Loucy (cell line): Measurements from ENCODE around the gene SLC30A7.
"Not testable (repeated sequence)": the region's sequence is repeated elsewhere in the genome, so short reads cannot be mapped to it uniquely, and the experiment has no call there.

Experiments used
- H2AFZ ChIP-seq: fragments of 200-600 bp; sonication (generic); 2 replicates; pipeline ENCODE4 v1.6.0; 2016; ENCODE audit warnings: antibody characterized with exemption, mild to moderate bottlenecking, low read length, moderate library complexity
- H3F3A ChIP-seq: fragments of 200-600 bp; 2 replicates; pipeline ENCODE4 v1.6.0; 2016; ENCODE audit warnings: antibody characterized with exemption, low read depth, mild to moderate bottlenecking
- H3K27me3 ChIP-seq: fragments of 200-600 bp; sonication (generic); 2 replicates; pipeline ENCODE4 v1.6.1; 2014; ENCODE audit warnings: low read length, mild to moderate bottlenecking; ENCODE audit not compliant: insufficient read depth, poor library complexity, severe bottlenecking
- H3K36me3 ChIP-seq: fragments of 200-600 bp; sonication (generic); 2 replicates; pipeline ENCODE4 v1.6.1; 2016; ENCODE audit warnings: low read length; ENCODE audit not compliant: insufficient read depth
- H3K4me1 ChIP-seq: fragments of 200-600 bp; sonication (generic); 2 replicates; pipeline ENCODE4 v1.5.1; 2014; ENCODE audit warnings: low read length, mild to moderate bottlenecking; ENCODE audit not compliant: insufficient read depth, poor library complexity, severe bottlenecking
- H3K4me2 ChIP-seq: fragments of 200-600 bp; sonication (generic); 2 replicates; pipeline ENCODE4 v1.6.0; 2014; ENCODE audit warnings: antibody characterized with exemption, low read length, low read depth, mild to moderate bottlenecking; ENCODE audit not compliant: poor library complexity, severe bottlenecking
- H3K4me3 ChIP-seq: fragments of 200-600 bp; sonication (generic); 2 replicates; pipeline ENCODE4 v1.5.1; 2014; ENCODE audit warnings: low read length, mild to moderate bottlenecking, mixed read lengths; ENCODE audit not compliant: poor library complexity, severe bottlenecking
- H3K79me2 ChIP-seq: fragments of 200-600 bp; sonication (generic); 2 replicates; pipeline ENCODE4 v1.6.1; 2014; ENCODE audit warnings: low read length; ENCODE audit not compliant: insufficient read depth
- H3K9ac ChIP-seq: fragments of 200-600 bp; sonication (generic); 2 replicates; pipeline ENCODE4 v1.6.0; 2014; ENCODE audit warnings: mild to moderate bottlenecking, low read depth, low read length, moderate library complexity; ENCODE audit not compliant: poor library complexity, severe bottlenecking
- H3K9me2 ChIP-seq: fragments of 200-600 bp; sonication (generic); replicated peaks from 2 replicates; pipeline ENCODE4 v1.6.1; 2016; ENCODE audit warnings: low read depth, low read length, mixed read lengths
- H3K9me3 ChIP-seq: fragments of 200-600 bp; sonication (generic); 2 replicates; pipeline ENCODE4 v1.6.1; 2014; ENCODE audit warnings: mild to moderate bottlenecking, antibody characterized with exemption, low read length, low read depth; ENCODE audit not compliant: insufficient read depth
- H4K20me1 ChIP-seq: fragments of 200-600 bp; sonication (generic); 2 replicates; pipeline ENCODE4 v1.6.0; 2014; ENCODE audit warnings: antibody characterized with exemption, low read length, mild to moderate bottlenecking; ENCODE audit not compliant: insufficient read depth, poor library complexity, severe bottlenecking
- CTCF ChIP-seq: fragments of 200-600 bp; sonication (generic); conservative IDR thresholded peaks from 2 replicates; pipeline ENCODE4 v1.5.1; 2014; ENCODE audit warnings: mild to moderate bottlenecking, antibody characterized with exemption, low read length
- EZH2phosphoT487 ChIP-seq: fragments of 200-600 bp; IDR thresholded peaks from 2 replicates; pipeline ENCODE4 v1.6.1; 2018; ENCODE audit warnings: antibody characterized with exemption, mild to moderate bottlenecking, moderate library complexity, borderline replicate concordance

Gene SLC30A7

GRCh38 chr1:100882698-100883097 is 13.2 kb upstream of the SLC30A7 start:
- TF ChIP-seq CTCF (no peak), EZH2phosphoT487 (no peak)

GRCh38 chr1:100883963-100884362 is 11.9 kb upstream of the SLC30A7 start:
- TF ChIP-seq EZH2phosphoT487: no peak
- TF ChIP-seq CTCF: peak; percentile 49
- H3K9me3 ChIP-seq: peaks cover under 1% of the 10 kb centered on the region; the same call in 1 of the 2 replicates
- H3K79me2 ChIP-seq: no peaks in the 10 kb centered on the region
- no peaks in the 10 kb centered on the region for H3F3A ChIP-seq
- no peaks in the 10 kb centered on the region for H4K20me1 ChIP-seq
- no peak overlapping the region for H3K4me3 ChIP-seq
- no peak overlapping the region for H3K9ac ChIP-seq
- H2AFZ ChIP-seq: no peak overlapping the region
- no peaks in the 10 kb centered on the region for H3K36me3 ChIP-seq
- H3K9me2 ChIP-seq: no peaks in the 10 kb centered on the region
- H3K4me1 ChIP-seq: no peaks in the 10 kb centered on the region
- no peak overlapping the region for H3K4me2 ChIP-seq
- H3K27me3 ChIP-seq: no peaks in the 10 kb centered on the region

More at GRCh38 chr1:100882698-100883097, 13.2 kb upstream of the SLC30A7 start:
- no peaks in the 10 kb centered on the region for H3K27me3 ChIP-seq
- H3K9me3 ChIP-seq: no peaks in the 10 kb centered on the region
- H3F3A ChIP-seq: no peaks in the 10 kb centered on the region
- no peaks in the 10 kb centered on the region for H3K79me2 ChIP-seq
- H3K4me3 ChIP-seq: no peak overlapping the region
- no peaks in the 10 kb centered on the region for H3K4me1 ChIP-seq
- H3K9ac ChIP-seq: no peak overlapping the region
- no peaks in the 10 kb centered on the region for H4K20me1 ChIP-seq
- no peak overlapping the region for H3K4me2 ChIP-seq
- no peaks in the 10 kb centered on the region for H3K9me2 ChIP-seq
- no peaks in the 10 kb centered on the region for H3K36me3 ChIP-seq
- H2AFZ ChIP-seq: no peak overlapping the region

- H3K4me3 ChIP-seq, H3K9me2 ChIP-seq, H3K27me3 ChIP-seq, H3F3A ChIP-seq, H3K9ac ChIP-seq, H2AFZ ChIP-seq, H3K4me2 ChIP-seq, H4K20me1 ChIP-seq, H3K36me3 ChIP-seq: not testable (repeated sequence)
- peaks cover 15% of the 10 kb centered on the region for H3K4me1 ChIP-seq
- peaks cover 16% of the 10 kb centered on the region for H3K79me2 ChIP-seq
- H3K9me3 ChIP-seq: peaks cover 14% of the 10 kb centered on the region
Observed at GRCh38 chr1:100889007-100889406, 6.9 kb upstream of the SLC30A7 start.

GRCh38 chr1:100889869-100890482 is 5.9 kb upstream of the SLC30A7 start:
- H3K9ac ChIP-seq, H3K9me2 ChIP-seq, H3F3A ChIP-seq, H3K4me3 ChIP-seq, H3K4me2 ChIP-seq, H2AFZ ChIP-seq, H3K27me3 ChIP-seq, H3K36me3 ChIP-seq, H4K20me1 ChIP-seq: not testable (repeated sequence)
- Histone ChIP-seq H3K79me2 (peaks cover 21% of the 10 kb centered on the region), H3K4me1 (peaks cover 20% of the 10 kb centered on the region), H3K9me3 (peaks cover 14% of the 10 kb centered on the region)
